Measurements from ENCODE around the gene CNGB1.

- TF ChIP-seq POLR2AphosphoS5 (IDR thresholded peaks at IDR 0.05) (no peak), POLR2A (IDR thresholded peaks at IDR 0.05) (no peak)
- TF ChIP-seq, protein P1, sequence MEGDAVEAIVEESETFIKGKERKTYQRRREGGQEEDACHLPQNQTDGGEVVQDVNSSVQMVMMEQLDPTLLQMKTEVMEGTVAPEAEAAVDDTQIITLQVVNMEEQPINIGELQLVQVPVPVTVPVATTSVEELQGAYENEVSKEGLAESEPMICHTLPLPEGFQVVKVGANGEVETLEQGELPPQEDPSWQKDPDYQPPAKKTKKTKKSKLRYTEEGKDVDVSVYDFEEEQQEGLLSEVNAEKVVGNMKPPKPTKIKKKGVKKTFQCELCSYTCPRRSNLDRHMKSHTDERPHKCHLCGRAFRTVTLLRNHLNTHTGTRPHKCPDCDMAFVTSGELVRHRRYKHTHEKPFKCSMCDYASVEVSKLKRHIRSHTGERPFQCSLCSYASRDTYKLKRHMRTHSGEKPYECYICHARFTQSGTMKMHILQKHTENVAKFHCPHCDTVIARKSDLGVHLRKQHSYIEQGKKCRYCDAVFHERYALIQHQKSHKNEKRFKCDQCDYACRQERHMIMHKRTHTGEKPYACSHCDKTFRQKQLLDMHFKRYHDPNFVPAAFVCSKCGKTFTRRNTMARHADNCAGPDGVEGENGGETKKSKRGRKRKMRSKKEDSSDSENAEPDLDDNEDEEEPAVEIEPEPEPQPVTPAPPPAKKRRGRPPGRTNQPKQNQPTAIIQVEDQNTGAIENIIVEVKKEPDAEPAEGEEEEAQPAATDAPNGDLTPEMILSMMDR (IDR thresholded peaks at IDR 0.05 in 8 of 11, conservative IDR thresholded peaks at IDR 0.05 in 3 of 11), result no peak
These were observed 83.2 kb downstream of the CNGB1 start for GRCh38 chr16:57887711-57888110.
